Epithelial cell of esophagus (primary cell): ENCODE results near the gene PLA2G2A.

Experiments
- DNase-seq: peaks from one replicate; pipeline ENCODE4 v3.0.0; 2010; ENCODE audit warnings: low read depth
- H3K4me3 ChIP-seq: 2 replicates; pipeline ENCODE4 v1.5.1; 2011; ENCODE audit warnings: mild to moderate bottlenecking, low read length, control low read depth
- TF ChIP-seq, protein P1 (sequence below): IDR thresholded peaks from 2 replicates; pipeline ENCODE4 v1.5.1; 2011; ENCODE audit warnings: low read depth, mild to moderate bottlenecking, low read length, control low read depth, inconsistent platforms; ENCODE audit not compliant: insufficient read depth; ENCODE audit errors: missing control alignments

Gene PLA2G2A

DNA sequence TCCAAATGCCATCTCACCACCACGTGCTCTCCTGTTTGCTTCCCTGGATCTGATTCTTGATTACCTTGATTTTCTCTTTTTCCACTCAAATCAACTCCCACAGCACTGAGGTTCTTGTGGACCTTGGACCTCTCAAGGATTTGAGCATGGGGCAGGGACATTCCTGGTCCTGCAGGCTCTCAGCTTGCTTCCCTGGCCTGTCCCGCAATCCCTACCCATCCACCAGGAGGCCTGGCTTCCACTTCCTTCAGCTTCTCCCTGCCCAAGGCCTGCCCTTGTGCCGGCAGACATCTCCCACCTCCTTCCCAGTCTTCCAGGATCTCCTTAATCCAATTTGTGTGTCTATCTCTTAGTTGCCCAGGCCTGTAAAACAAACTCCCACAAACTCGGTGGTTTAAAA is 21.6 kb downstream of the PLA2G2A start:
- TF ChIP-seq, protein P1, sequence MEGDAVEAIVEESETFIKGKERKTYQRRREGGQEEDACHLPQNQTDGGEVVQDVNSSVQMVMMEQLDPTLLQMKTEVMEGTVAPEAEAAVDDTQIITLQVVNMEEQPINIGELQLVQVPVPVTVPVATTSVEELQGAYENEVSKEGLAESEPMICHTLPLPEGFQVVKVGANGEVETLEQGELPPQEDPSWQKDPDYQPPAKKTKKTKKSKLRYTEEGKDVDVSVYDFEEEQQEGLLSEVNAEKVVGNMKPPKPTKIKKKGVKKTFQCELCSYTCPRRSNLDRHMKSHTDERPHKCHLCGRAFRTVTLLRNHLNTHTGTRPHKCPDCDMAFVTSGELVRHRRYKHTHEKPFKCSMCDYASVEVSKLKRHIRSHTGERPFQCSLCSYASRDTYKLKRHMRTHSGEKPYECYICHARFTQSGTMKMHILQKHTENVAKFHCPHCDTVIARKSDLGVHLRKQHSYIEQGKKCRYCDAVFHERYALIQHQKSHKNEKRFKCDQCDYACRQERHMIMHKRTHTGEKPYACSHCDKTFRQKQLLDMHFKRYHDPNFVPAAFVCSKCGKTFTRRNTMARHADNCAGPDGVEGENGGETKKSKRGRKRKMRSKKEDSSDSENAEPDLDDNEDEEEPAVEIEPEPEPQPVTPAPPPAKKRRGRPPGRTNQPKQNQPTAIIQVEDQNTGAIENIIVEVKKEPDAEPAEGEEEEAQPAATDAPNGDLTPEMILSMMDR: no peak
- H3K4me3 ChIP-seq: no peak overlapping the region
- DNase-seq: no peak

DNA sequence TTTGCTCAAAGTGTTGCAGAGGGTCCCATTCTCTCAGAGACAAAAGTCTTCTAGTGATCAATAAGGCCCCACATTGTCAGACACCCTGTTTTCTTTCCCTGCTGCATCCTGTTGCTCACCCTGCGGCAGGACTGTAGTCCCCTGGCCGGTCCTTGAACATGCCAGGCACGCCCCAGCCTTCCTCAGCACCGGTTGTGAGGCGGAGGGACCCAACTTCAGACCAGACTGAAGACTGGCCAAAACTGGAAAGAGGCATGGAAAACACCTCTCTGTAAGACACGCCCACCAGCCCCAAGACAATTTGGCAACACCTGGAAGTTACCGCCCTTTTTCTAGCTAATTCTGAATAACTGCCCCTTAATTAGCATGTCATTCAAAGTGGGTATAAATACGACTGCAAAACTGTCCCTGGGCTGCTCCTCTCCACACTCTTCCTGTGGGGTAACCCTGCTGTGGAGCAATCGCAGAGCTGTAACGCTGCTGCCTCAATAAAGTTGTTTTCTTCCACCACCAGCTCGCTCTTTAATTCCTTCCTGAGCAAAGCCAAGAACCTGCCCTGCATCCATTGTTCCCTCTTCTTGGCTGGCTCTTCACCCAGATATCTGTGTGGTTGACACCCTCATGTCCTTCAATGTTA is 23.8 kb downstream of the PLA2G2A start:
- no peak for DNase-seq
- TF ChIP-seq, protein P1: no peak
- H3K4me3 ChIP-seq: no peak overlapping the region

DNA sequence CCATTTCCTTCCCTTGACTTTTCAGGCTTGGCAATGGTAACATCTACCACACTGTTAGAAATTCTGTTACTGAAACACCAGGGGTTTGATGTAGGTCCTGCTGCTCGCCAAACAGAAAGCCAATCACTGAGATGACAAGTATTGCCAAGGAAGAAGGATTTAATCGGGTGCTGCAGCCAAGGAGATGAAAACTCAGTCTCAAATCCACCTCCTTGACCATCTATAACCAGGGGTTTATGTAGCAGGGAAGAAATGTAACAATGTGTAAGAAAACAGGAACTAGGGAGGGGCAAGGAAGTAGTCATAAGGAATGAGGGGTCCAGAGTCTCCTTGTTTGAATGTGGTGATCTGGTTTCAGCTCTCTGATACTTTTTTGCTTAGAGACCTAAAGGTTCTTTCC is 25.4 kb downstream of the PLA2G2A start:
- H3K4me3 ChIP-seq: no peak overlapping the region
- TF ChIP-seq, protein P1: no peak
- DNase-seq: no peak

DNA sequence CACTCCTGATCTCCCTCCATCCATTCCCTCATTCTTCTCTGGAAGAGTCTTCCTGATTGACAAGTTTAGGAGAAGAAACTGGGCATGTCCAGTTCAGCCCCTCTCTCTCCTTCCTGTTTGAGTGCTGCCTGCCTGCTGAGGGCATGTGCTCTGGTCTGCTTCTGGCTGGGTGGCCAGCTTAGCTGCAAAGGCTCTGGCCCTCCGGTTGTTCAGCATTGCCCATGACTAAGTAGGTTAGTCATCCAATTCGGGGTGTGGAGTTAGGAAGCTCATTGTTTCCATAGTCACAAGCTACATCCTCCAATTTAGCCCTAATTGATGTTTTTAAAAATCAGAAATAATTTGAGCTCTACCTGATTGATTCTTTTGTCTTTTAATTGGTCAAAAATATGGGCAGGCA is 30.4 kb downstream of the PLA2G2A start:
- TF ChIP-seq, protein P1: no peak
- DNase-seq: peak; percentile 92
- no peak overlapping the region for H3K4me3 ChIP-seq

DNA sequence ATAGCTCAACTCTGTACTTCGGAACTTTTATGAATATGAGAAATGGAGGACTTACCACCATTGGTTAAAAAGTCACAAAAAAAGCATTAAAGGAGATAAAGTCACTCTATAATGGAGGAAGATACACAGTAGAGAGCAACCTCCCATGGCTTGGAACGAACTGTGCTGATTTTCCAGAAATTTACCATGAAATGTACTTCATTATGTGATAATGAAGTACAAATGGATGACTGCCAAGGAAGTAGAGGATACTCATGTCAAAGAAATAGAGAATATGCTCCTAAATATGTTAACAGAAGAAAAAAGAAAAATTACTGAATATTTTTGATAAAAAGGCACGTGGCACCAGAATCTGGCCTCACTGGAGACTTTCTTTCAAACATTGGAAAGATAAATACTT is 32.4 kb downstream of the PLA2G2A start:
- no peak overlapping the region for H3K4me3 ChIP-seq
- TF ChIP-seq, protein P1: no peak
- DNase-seq: no peak

DNA sequence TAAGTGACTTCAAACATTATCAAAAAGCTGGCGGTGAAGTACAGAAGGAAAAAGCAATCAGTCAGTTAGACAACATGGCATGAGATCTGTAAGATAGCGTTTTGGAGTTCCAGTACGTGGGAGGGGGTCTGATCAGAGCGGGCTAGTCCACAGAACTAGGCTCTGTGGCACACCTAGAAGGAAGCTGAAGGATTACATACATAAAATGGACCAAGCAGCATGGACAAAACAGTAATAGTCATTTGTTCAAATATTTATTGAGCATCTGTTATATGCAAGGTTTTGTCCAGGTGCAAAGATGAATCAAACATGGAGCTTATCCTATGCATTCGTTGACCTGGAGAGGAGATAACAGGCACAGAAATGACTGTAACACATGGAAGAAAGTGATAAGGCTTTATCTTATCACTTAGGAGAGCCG is 33.1 kb downstream of the PLA2G2A start:
- no peak overlapping the region for H3K4me3 ChIP-seq
- TF ChIP-seq, protein P1: no peak
- DNase-seq: no peak

DNA sequence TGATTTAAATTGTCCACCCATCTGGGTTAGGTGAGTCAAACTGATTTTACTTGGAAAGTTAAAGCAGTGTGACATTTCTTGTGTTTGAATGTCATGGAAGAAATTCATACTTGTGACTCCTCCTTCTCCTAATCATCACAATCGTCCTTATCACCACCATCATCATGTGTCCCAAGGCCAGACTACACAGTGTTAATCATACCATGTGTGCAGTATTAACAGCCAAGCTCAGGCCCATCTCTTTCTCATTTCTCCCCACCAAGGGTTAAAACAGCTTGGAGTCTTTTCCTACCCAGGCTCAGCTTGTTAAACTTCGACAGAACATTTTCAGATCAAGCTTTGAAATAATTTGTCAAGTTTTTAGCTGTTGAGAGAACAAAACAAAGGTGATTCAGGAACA is 33.5 kb downstream of the PLA2G2A start:
- TF ChIP-seq, protein P1: no peak
- no peak overlapping the region for H3K4me3 ChIP-seq
- DNase-seq: no peak
